Activated CD8-positive, alpha-beta memory T cell treated with anti-CD3 and anti-CD28 coated beads, Interleukin-2, amount 10 ng/mL, durations not matched to agents 7 days and 5 days (primary cell): ENCODE measurements around the gene AHNAK2. TPM values are rescaled to one million over a fixed set of nuclear protein-coding genes. Genes with fewer than 3 reads are reported as not detected.

Experiments used
- ATAC-seq: fragments of 150-1000 bp; cut with Tn5 transposase; one replicate; pipeline ENCODE4 v1.10.0; 2021; ENCODE audit warnings: moderate library complexity
- CTCF ChIA-PET: fragments of 350-600 bp; sonication (Branson Sonifier 250); formaldehyde crosslinking; loops from one replicate; lab custom pipeline; 2021; ENCODE audit warnings: antibody characterized with exemption; lab: Charles Lee
- DNase-seq: peaks from one replicate; pipeline ENCODE4 v3.0.0-alpha.2; 2020
- H3K27ac Mint-ChIP-seq: one replicate; pipeline ENCODE4 v1.8.0; 2021; ENCODE audit warnings: mild to moderate bottlenecking, mixed read lengths
- H3K27me3 Mint-ChIP-seq: one replicate; pipeline ENCODE4 v1.8.0; 2021; ENCODE audit warnings: mixed read lengths
- H3K36me3 Mint-ChIP-seq: one replicate; pipeline ENCODE4 v1.8.0; 2021; ENCODE audit warnings: mild to moderate bottlenecking, mixed read lengths
- H3K4me1 Mint-ChIP-seq: one replicate; pipeline ENCODE4 v1.8.0; 2021; ENCODE audit warnings: mixed read lengths
- H3K4me3 Mint-ChIP-seq: one replicate; pipeline ENCODE4 v1.8.0; 2021; ENCODE audit warnings: mild to moderate bottlenecking, moderate library complexity, mixed read lengths
- H3K9me3 Mint-ChIP-seq: one replicate; pipeline ENCODE4 v1.8.0; 2022; ENCODE audit warnings: low read depth, mixed read lengths
- total RNA-seq, 2 experiments: library from RNA; stranded (reverse); gene quantifications; one replicate each; pipeline ENCODE4 v1.2.3, GENCODE V29; 2021

AHNAK2 gene
- total RNA-seq, 2 experiments from 2014 or later = not detected

DNA sequence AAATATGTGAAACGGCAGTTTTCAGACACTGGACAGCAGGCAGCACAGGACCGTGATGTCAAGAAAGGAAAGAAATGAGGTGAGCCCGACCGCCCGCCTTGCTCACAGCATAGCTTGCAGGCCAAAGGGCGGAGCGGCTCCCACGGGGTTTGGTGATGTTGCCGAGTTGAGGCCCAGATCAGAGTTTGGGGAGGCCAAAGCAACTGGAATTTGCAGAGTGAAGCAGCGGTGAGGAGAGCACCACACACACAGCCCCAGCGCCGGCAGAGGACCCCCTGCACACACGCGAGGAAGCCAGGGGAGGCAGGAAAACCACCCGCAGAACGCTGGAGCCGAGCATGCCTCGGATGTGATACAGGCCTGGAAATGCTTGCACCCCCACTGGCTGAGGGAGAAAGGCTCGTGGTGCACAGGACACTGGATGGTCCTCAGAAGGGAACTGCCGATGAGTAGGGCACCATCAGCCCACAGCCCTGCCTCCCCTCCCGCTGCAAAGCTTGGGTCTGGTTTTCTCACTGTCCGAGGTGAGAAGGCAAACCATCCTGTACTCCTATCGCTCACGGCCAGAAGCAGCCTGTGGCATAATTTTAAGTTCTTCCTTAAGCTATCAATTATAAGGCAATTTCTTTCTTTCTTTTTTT is 79.2 kb downstream of the AHNAK2 start:
- CTCF ChIA-PET = interaction anchor here (1.0 to 1.4 kb wide), 2 partner anchors 147 kb away, joined by 3 read pairs; no protein-coding TSS in a partner anchor
- Mint-ChIP-seq H3K36me3 (no peaks in the 10 kb centered on the region), H3K27me3 (peaks cover 40% of the 10 kb centered on the region), H3K27ac (no peak overlapping the region), H3K4me1 (peaks cover 11% of the 10 kb centered on the region), H3K4me3 (no peak overlapping the region), H3K9me3 (no peaks in the 10 kb centered on the region)
- no peak for ATAC-seq
- no peak for DNase-seq

- H3K4me3 Mint-ChIP-seq = no peak overlapping the region
- no peak overlapping the region for H3K27ac Mint-ChIP-seq
- peaks cover 9% of the 10 kb centered on the region for H3K4me1 Mint-ChIP-seq
- H3K27me3 Mint-ChIP-seq = peaks cover 33% of the 10 kb centered on the region
- CTCF ChIA-PET = interaction anchor here (1.0 kb wide), 1 partner anchor 148 kb away, joined by 3 read pairs; no protein-coding TSS in a partner anchor
- ATAC-seq (no peak), DNase-seq (no peak)
- H3K36me3 Mint-ChIP-seq = no peaks in the 10 kb centered on the region
- no peaks in the 10 kb centered on the region for H3K9me3 Mint-ChIP-seq
Measured at GRCh38 chr14:104898195-104898558, 80.0 kb downstream of the AHNAK2 start.

GRCh38 chr14:104897330-104898194 is 80.6 kb downstream of the AHNAK2 start:
- DNase-seq = peak; percentile 39
- Mint-ChIP-seq H3K27ac (no peak overlapping the region), H3K4me1 (peaks cover 9% of the 10 kb centered on the region), H3K36me3 (no peaks in the 10 kb centered on the region), H3K9me3 (no peaks in the 10 kb centered on the region), H3K4me3 (no peak overlapping the region), H3K27me3 (peaks cover 32% of the 10 kb centered on the region)
- CTCF ChIA-PET = interaction anchor here (1.0 kb wide), 1 partner anchor 148 kb away, joined by 3 read pairs; no protein-coding TSS in a partner anchor
- ATAC-seq = no peak

DNA sequence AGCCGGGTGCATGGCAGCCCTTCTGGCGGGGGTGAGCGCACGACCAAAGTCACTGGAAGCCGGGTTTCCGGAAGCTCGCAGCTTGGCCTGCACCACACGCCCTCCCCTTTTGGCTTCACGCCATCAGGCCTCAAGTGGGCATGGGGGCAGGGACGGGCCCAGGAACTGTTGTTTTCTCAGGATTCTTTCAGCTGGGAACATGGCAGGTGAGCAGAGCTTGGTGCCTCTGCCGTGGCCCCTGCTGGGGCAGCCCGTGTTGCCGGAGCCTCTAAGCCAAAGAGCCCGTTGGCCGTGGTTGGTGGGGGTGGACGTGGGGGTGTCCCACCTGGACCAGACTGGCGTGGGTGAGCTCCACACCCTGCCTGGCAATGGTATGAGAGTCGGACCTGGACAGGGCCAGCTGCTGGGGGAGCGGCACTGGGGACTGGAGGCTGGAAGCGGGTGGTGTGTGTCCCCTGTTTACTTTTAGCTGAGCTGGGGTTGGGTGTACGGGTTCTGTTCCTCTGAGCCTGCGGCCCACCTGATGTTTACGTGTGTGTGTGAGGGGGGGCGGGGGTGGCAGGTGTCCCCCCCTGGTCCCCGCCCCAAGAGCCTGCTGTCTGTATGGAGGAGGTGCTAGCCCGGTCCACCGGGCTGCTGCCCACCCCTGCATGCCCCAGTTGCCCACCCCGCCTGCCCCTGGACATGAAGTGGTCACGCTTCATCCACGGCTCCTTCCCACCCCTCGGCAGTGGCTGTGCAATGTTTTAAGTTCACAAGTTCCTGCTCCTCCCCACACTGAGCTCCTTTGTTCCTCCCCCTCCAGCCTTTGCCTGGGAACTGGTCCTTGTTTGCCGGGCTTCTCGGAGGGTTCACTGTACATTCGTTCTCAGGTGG is 82.2 kb downstream of the AHNAK2 start:
- Mint-ChIP-seq H3K4me1 (peaks cover 4% of the 10 kb centered on the region), H3K27me3 (peaks cover 22% of the 10 kb centered on the region), H3K4me3 (no peak overlapping the region), H3K9me3 (no peaks in the 10 kb centered on the region), H3K27ac (no peak overlapping the region), H3K36me3 (no peaks in the 10 kb centered on the region)
- peak; percentile 37 for DNase-seq
- CTCF ChIA-PET = interaction anchor here (0.7 to 1.5 kb wide), 3 partner anchors 37 to 149 kb away, joined by 3 to 9 read pairs (median 4); no protein-coding TSS in a partner anchor
- no peak for ATAC-seq

DNA sequence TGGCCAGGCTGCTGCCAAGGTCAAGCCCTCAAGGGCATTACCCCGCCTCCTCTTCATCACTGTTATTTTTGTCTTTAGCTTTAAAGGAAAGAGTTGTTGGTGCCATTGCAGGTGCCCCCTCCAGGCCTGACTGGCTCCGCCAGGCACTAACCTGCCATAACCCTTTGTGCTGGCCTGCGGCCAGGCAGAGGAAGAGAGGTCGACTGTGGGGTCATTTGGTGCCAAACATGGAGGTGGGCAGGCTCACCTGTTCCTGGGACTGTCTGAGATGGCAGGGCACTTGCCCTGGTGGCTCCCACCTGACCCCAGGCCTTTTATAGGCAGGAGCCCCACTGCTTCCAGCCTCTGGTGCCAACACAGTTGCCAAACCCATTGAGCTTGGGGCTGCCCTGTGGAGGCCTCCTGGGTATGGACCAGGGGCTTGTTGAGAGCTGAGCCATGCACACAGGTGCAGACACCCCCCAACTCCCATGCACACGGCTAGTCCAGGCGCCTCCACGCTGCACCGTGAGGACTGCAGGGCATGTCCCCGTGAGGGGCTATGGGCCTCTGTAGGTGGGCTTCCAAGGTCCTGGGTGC is 82.9 kb downstream of the AHNAK2 start:
- Mint-ChIP-seq H3K27me3 (peaks cover 16% of the 10 kb centered on the region), H3K4me1 (peaks cover 3% of the 10 kb centered on the region), H3K36me3 (no peaks in the 10 kb centered on the region), H3K27ac (no peak overlapping the region), H3K4me3 (no peak overlapping the region), H3K9me3 (no peaks in the 10 kb centered on the region)
- CTCF ChIA-PET = interaction anchor here (1.3 to 1.5 kb wide), 2 partner anchors 38 to 149 kb away, joined by 4 to 9 read pairs; no protein-coding TSS in a partner anchor
- ATAC-seq (no peak), DNase-seq (no peak)

DNA sequence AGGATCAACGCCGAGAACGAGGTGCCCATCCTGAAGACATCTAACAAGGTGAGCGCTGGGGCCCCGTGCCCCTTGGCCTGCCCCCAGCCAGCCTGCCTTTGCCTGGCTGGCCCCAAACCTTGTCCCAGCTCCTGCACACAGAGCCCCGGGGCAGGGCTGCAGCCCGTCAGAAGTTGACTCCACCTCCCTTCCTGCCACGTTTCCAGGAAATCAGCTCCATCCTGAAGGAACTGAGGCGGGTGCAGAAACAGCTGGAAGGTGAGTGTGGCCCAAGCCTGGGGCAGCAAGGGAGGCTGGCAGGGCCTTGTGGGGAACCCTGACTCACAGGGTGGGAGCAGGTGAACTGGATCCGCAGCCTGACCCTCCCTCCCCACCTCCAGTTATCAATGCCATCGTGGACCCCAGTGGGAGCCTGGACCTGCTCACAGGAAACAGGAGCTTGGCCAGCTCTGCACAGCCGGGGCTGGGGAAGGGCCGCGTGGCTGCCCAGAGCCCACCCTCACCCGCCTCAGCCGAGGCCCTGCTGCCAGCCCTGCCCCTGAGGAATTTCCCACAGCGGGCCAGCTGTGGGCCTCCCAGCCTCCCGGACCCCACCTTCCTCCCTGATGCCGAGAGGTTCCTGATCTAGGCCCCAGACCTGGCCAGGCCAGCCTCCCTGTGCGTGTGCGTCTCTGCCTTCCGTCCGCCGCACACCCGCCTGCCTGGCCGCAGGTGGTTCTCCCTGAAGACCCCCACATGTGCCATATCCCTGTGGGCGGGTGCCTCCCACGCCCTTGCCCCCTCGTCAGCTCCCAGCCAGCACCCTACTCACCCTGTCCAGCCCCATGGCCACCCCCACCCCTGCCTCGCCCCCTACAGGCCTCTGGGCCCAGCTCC is 83.6 kb downstream of the AHNAK2 start:
- no peak overlapping the region for H3K27ac Mint-ChIP-seq
- CTCF ChIA-PET = interaction anchor here (1.5 kb wide), 1 partner anchor 39 kb away, joined by 4 read pairs; no protein-coding TSS in a partner anchor

DNA sequence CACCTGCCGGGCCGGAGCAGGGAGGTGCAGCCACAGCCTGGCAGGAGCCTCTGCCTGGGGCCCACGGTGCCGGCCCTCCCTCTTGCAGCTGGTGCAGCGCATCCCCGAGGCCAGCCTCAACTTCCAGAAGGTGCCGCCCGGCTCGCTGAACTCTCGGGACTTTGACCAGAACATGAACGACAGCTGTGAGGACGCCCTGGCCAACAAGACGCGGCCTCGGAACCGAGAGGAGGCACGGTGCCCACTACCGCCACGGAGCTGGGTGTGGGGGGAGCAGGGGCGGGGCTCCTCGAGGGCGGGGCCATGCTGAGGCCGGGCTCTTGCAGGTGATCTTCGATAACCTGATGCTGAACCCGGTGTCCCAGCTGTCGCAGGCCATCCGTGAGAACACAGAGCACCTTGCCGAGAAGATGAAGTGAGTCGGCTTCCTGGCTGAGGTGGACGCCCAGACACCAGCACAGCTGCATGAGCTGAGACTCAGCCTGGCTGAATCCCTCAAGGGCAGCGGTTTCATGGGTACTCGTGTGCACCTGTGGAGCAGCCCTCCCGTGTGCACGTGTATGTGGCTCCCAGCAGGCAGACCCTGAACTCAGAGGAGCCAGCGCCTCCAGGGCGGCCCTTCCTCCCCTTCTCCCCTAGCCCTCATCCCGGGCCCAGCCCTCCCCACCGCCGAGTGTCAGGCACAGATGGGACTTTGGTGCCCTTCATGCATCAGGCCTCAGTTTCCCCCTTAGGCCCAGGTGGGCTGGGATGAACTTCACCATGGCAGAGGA is 84.6 kb downstream of the AHNAK2 start:
- H3K36me3 Mint-ChIP-seq = no peaks in the 10 kb centered on the region
- H3K27ac Mint-ChIP-seq = no peak overlapping the region
- CTCF ChIA-PET = no interaction called here
- H3K4me3 Mint-ChIP-seq = no peak overlapping the region
- H3K27me3 Mint-ChIP-seq = peaks cover 6% of the 10 kb centered on the region
- no peaks in the 10 kb centered on the region for H3K9me3 Mint-ChIP-seq
- ATAC-seq (no peak), DNase-seq (no peak)
- H3K4me1 Mint-ChIP-seq = peaks cover 3% of the 10 kb centered on the region

More for the DNA sequence above, 83.6 kb downstream of the AHNAK2 start:
- H3K4me3 Mint-ChIP-seq = no peak overlapping the region
- no peaks in the 10 kb centered on the region for H3K9me3 Mint-ChIP-seq
- no peaks in the 10 kb centered on the region for H3K36me3 Mint-ChIP-seq
- DNase-seq (no peak), ATAC-seq (no peak)
- peaks cover 9% of the 10 kb centered on the region for H3K27me3 Mint-ChIP-seq
- peaks cover 3% of the 10 kb centered on the region for H3K4me1 Mint-ChIP-seq

DNA sequence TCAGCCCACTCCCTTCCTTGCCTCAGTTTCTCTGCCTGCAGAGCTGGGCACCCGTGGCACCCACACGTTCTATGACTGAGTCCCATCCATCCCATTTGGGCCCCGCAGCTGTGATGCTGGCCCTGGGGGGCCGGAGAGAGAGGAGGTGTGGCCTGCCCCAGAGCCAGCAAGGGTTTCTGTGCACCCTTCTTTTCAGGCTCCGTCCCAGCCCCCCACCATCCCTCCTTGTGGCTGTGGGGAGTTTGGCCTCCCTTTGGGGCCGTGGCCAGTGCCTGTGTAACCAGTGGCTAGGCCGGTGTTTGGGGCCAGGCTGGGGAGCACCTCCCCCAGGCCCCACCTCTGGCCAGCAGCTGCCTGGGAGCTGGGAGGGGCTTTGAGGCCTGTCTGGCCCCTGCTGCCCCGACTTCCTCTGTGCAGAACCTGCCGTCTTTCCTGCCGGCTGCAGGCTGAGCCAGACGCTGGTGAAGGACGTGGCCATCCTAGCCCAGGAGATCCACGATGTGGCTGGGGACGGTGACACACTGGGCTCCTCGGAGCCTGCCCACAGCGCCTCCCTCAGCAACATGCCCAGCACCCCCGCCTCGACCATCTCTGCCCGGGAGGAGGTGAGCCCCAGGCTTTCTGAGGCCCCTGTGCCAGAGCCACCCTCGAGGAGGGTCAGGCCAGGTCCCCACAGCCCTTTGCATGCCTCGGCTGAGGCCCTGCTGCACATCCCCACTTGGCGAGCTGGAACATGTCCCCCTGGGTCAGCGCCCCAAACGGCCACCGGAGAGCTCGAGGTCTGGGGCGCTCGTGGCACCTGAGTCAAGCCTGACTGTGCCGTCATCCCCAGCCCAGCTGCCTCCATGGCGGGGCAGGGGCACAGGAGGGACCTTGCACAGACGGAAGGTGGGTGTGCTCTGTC is 85.4 kb downstream of the AHNAK2 start:
- no peaks in the 10 kb centered on the region for H3K9me3 Mint-ChIP-seq
- ATAC-seq = no peak
- CTCF ChIA-PET = no interaction called here
- H3K27ac Mint-ChIP-seq = no peak overlapping the region
- no peaks in the 10 kb centered on the region for H3K27me3 Mint-ChIP-seq
- no peaks in the 10 kb centered on the region for H3K36me3 Mint-ChIP-seq
- peaks cover 3% of the 10 kb centered on the region for H3K4me1 Mint-ChIP-seq
- no peak overlapping the region for H3K4me3 Mint-ChIP-seq
- DNase-seq = no peak

DNA sequence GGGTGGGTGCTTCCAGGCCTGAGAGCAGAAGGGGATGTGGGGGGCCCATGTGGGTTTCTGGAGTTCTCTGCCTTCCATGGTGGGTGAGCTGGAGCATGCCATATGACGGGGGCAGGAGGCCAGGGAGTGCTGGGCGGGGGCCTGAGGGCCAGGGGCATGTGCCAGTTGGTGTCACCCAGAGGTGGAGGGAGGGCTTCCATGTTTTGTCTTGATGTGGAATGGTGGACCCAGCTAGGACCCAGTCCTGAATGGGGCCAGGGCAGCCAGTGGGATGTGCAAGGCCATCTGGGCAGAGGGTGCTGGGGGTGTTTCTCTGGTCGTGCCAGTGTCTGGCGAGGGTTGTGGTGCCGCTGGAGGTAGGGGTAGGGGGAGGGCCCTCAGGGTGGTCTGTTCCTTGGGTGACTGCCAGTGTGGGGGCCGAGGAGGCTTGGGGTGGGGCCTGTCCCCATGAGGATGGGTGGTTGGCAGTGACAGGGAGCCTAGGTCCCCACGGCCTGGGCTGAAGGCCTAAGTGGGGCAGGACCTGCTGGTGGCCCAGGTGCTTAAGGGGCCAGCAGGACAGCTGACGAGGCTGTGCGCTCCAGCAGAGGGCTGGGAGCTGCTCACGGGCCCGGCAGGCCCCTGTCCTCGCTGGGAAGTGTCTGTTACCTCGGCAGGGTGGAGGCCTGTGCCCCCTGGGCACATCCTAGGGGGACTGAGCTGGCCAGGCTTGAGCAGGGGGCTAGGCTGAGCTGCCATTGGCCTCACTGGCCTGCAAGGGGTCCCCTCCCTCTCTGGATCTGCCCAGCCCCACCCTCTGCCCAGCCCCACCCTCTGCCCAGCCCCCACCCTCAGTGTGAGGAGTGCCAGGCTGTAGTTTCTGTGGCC is 86.3 kb downstream of the AHNAK2 start:
- DNase-seq (peak; percentile 39), ATAC-seq (no peak)
- H3K4me1 Mint-ChIP-seq = peaks cover 3% of the 10 kb centered on the region
- CTCF ChIA-PET = interaction anchor here (1.0 kb wide), 1 partner anchor 10 kb away, joined by 3 read pairs; no protein-coding TSS in a partner anchor
- no peaks in the 10 kb centered on the region for H3K27me3 Mint-ChIP-seq
- no peaks in the 10 kb centered on the region for H3K36me3 Mint-ChIP-seq
- H3K9me3 Mint-ChIP-seq = no peaks in the 10 kb centered on the region
- no peak overlapping the region for H3K4me3 Mint-ChIP-seq
- no peak overlapping the region for H3K27ac Mint-ChIP-seq

DNA sequence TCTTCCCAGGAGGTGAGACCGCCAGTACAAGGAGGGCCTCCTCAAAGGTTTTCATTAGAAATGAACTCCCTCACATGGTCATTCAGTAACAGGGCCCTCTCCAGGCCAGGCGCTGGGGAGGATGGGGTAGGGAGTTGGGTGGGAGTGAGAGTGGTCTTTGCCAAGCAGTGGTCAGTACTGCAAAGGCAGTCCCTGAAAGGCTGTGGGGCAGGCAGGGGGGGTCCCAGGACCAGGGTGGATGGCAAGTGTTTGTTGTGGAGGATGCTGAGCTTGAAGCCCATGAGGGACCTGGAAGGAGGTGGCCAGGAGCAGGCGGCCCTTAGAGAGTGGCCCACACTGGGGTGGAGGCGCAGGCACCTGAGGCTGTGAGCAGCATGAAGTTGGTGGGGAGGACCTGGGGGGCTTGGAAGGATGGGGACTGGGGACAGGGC is 87.0 kb downstream of the AHNAK2 start:
- DNase-seq (peak; percentile 39), ATAC-seq (no peak)
- no peaks in the 10 kb centered on the region for H3K4me1 Mint-ChIP-seq
- no peaks in the 10 kb centered on the region for H3K9me3 Mint-ChIP-seq
- no peaks in the 10 kb centered on the region for H3K27me3 Mint-ChIP-seq
- CTCF ChIA-PET = interaction anchor here (1.0 kb wide), 1 partner anchor 11 kb away, joined by 3 read pairs; no protein-coding TSS in a partner anchor
- no peak overlapping the region for H3K4me3 Mint-ChIP-seq
- no peak overlapping the region for H3K27ac Mint-ChIP-seq
- H3K36me3 Mint-ChIP-seq = no peaks in the 10 kb centered on the region
